HG02943 (cell line): ENCODE data around the gene RREB1.

Source experiments
- ATAC-seq: cut with Tn5 transposase; IDR thresholded peaks from one replicate; pipeline ENCODE4 v1.9.1; 2021; ENCODE audit warnings: mild to moderate bottlenecking, low read depth, moderate library complexity; ENCODE audit not compliant: unreplicated experiment

Gene RREB1, protein sequence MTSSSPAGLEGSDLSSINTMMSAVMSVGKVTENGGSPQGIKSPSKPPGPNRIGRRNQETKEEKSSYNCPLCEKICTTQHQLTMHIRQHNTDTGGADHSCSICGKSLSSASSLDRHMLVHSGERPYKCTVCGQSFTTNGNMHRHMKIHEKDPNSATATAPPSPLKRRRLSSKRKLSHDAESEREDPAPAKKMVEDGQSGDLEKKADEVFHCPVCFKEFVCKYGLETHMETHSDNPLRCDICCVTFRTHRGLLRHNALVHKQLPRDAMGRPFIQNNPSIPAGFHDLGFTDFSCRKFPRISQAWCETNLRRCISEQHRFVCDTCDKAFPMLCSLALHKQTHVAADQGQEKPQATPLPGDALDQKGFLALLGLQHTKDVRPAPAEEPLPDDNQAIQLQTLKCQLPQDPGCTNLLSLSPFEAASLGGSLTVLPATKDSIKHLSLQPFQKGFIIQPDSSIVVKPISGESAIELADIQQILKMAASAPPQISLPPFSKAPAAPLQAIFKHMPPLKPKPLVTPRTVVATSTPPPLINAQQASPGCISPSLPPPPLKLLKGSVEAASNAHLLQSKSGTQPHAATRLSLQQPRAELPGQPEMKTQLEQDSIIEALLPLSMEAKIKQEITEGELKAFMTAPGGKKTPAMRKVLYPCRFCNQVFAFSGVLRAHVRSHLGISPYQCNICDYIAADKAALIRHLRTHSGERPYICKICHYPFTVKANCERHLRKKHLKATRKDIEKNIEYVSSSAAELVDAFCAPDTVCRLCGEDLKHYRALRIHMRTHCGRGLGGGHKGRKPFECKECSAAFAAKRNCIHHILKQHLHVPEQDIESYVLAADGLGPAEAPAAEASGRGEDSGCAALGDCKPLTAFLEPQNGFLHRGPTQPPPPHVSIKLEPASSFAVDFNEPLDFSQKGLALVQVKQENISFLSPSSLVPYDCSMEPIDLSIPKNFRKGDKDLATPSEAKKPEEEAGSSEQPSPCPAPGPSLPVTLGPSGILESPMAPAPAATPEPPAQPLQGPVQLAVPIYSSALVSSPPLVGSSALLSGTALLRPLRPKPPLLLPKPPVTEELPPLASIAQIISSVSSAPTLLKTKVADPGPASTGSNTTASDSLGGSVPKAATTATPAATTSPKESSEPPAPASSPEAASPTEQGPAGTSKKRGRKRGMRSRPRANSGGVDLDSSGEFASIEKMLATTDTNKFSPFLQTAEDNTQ (N-terminal part only)

GRCh38 chr6:7107578-7108195, at the start of gene RREB1:
TSS of gene RREB1 (plus strand) at chr6:7107961. CDS start at chr6:7181912, 73,951 bp downstream.
- peak; percentile 55 for ATAC-seq

- ATAC-seq: no peak
Observed at GRCh38 chr6:7058250-7058923, 49.4 kb upstream of the RREB1 start.

GRCh38 chr6:7060769-7061516, 46.8 kb upstream of the RREB1 start:
- no peak for ATAC-seq

DNA sequence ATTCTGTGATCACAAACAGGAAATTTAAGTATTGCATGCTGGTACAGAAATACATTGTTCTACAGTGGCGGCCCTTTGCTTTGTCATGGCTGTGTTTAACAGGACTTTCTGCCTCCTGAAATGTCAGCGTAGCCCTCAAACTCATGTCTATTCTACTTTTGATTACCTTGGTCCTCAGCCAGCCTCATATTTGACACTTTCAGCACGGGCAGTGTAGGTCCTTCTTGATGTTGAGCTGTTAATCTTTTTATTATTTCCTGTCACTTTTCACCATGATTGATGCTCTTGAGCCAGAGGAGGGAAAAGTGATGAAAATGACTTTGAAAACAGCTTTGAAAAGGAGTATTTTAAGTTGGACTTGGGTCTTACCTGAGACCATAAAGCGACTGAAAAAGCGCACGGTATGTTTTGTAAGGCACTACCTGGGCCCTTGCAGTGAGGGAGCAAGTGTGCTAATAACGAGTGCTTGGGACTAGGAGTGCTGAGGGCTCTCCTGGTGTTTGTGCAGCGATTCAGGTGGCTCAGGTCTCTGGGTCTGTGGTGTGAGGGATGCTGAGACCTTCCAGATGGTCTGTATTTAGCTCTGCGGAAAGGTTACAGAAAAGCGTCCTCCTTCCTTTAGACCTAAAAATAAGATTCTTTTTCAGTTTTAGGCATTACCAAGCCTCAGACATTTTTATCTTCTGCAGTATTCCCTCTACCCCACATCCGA, 45.2 kb upstream of the RREB1 start:
- ATAC-seq: no peak

GRCh38 chr6:7067305-7067704, 40.5 kb upstream of the RREB1 start:
- ATAC-seq: no peak

DNA sequence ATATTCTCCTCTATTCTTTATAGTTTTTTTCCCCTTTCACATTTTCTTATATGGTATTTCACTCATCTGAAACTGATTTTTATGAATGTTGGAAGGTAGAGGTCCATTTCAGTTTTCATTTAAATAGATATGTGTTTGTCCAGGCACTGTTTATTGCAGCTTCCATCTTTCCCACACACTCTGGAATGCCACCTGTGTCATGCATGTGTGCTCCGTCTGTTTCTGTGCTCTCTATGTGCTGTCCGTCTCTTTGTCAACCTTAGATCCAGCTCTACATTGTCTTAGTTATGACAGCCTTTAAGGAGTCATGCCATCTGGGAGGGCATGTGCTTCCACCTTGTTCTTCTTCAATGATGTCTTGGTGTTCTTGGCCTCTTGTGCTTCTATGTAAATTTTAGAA, 36.4 kb upstream of the RREB1 start:
- ATAC-seq: no peak

DNA sequence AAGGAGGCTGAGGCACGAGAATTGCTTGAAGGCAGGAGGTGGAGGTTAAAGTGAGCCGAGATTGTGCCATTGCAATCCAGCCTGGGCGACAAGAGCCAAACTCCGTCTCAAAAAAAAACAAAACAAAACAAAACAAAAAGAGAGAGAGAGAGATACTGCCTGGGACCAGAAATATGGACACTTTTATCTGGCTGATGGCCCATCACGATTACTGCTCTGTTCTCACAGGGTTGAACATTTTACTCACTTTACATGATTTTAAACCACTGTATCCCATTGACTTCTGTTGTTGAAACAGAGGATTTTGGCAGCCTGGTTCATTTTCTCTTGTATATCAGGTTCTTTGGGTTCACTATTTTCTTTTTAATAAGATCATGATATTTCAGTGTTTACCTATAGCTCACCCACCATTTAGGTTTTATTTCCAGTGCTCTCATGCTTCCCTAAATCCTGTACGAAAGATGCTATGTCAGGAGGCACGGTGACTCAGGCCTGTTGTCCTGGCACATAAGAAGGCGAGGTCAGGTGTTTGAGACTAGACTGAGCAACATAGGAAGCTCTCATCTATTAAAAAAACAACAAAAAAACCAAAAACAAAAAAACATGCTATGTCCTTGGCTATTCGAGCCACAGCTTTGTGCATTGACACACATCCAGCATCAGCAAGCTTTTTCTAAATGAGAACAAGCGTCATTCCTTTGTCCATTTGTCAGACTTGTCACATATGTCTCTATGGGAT, 34.5 kb upstream of the RREB1 start:
- no peak for ATAC-seq

- peak; percentile 96 for ATAC-seq
Observed at GRCh38 chr6:7073821-7074525, 33.8 kb upstream of the RREB1 start.

- ATAC-seq: no peak
Observed at GRCh38 chr6:7074870-7075269, 32.9 kb upstream of the RREB1 start.

DNA sequence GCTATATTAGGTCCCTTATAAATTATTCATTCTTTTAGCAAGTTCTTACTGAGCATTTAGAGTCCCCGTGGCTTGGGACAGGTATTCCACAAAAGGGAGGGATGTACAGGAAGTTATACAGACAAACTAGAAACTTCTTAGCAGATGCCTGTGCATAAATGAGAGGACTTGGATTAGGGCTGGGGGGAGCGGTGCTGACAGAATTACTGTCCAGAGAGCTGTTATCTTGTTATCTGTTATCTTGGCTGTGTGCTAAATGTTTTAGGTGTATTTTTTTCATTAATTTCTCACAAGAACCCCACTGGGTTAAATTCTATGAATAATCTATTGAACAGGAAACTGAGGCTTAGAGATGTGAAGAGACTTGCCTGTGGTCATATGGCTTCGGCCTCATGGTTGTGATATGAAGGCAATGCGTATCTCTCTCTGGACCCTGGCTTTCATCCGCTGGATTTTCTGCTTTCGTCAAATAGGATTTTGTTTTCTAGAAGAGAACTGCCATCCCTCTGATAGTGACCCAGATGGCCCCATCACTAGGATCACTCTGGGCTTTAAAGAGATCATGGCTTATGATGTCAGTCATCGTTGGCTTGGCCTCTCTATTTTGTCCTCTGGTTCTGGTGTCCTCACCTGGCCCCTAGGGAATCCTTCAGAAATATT, 32.3 kb upstream of the RREB1 start:
- no peak for ATAC-seq

DNA sequence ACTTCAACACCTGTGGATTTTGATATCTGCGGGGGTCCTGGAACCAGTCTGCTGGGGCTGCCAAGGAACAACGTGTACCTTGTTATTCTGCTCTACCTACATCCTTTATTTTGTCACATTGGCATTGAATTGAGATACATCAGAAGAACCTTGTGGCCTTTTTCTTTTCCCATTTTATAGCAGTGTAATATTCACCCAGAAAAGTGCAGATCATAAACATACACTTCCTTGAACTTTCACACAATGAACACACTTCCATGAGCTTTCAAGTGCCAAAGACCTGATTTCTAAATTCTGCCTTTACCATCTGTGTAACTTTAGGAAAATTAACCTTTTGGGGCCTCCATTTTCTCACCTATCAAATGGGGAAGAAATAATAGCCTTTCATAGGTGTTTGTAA, 29.9 kb upstream of the RREB1 start:
- ATAC-seq: no peak

- no peak for ATAC-seq
Observed at GRCh38 chr6:7078856-7079255, 28.9 kb upstream of the RREB1 start.

GRCh38 chr6:7080311-7080710, 27.4 kb upstream of the RREB1 start:
- ATAC-seq: no peak

DNA sequence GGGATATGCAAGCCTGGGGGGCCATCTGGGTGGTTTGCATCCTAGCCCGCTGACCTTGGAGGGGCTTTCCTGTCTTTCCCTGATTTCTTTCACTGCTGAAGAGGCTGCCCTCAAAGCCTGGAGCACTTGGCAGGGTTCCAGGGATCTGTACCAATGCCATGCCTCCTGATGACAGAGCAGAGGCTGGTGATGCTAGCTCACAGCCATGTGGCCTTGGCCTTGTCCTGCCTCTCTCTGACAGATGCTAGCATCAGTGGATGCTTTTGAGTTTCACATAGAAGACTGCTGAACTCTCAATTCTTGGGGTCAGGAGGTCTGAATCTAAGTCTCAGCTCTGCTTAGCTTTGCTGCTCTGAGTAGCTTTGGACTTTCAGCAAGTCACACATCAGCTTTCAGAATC, 21.9 kb upstream of the RREB1 start:
- ATAC-seq: no peak

- ATAC-seq: no peak
Observed at GRCh38 chr6:7086488-7086887, 21.3 kb upstream of the RREB1 start.

GRCh38 chr6:7087066-7087465, 20.7 kb upstream of the RREB1 start:
- no peak for ATAC-seq

- no peak for ATAC-seq
Observed at GRCh38 chr6:7087491-7087979, 20.2 kb upstream of the RREB1 start.
